NCI-H1105 treated with DMSO at 0.1 percent for 48 hours (cell line): ENCODE results near the gene ZNF526.
A peak's percentile ranks its signal among the peaks of the same experiment; 100 is the strongest.
"Not testable (repeated sequence)": the region's sequence is repeated elsewhere in the genome, so short reads cannot be mapped to it uniquely, and the experiment has no call there.

Experiments
- DNase-seq: peaks from one replicate; lab custom pipeline; 2025; lab: John Stamatoyannopoulos, UW

The ZNF526 gene

GRCh38 chr19:42266105-42266504 is 46.0 kb downstream of the ZNF526 start:
- DNase-seq = not testable (repeated sequence)

- DNase-seq = not testable (repeated sequence)
Observed at GRCh38 chr19:42266928-42267603, 47.0 kb downstream of the ZNF526 start.

- no peak for DNase-seq
Observed at GRCh38 chr19:42267644-42268141, 47.6 kb downstream of the ZNF526 start.

- DNase-seq = peak; percentile 99
Observed at GRCh38 chr19:42268142-42268703, 48.1 kb downstream of the ZNF526 start.

GRCh38 chr19:42268704-42269477 is 48.8 kb downstream of the ZNF526 start, which contains the start of gene CIC:
Gene CIC (plus strand): TSS chr19:42269252. CDS start chr19:42271784, 2,532 bp downstream.
- DNase-seq = peak; percentile 100

- DNase-seq = no peak
Observed at GRCh38 chr19:42269478-42270345, 49.6 kb downstream of the ZNF526 start.

GRCh38 chr19:42270346-42271044 is 50.4 kb downstream of the ZNF526 start:
- DNase-seq = no peak

GRCh38 chr19:42271045-42271419 is 50.9 kb downstream of the ZNF526 start:
- no peak for DNase-seq

- no peak for DNase-seq
Observed at GRCh38 chr19:42271861-42272534, 51.9 kb downstream of the ZNF526 start.

- no peak for DNase-seq
Observed at GRCh38 chr19:42272535-42272897, 52.4 kb downstream of the ZNF526 start.

GRCh38 chr19:42272989-42273406 is 52.9 kb downstream of the ZNF526 start:
- DNase-seq = no peak

- DNase-seq = no peak
Observed at GRCh38 chr19:42273407-42274064, 53.4 kb downstream of the ZNF526 start.

GRCh38 chr19:42274065-42274682 is 54.1 kb downstream of the ZNF526 start:
- DNase-seq = no peak

- DNase-seq = no peak
Observed at GRCh38 chr19:42275103-42275502, 55.0 kb downstream of the ZNF526 start.

- no peak for DNase-seq
Observed at GRCh38 chr19:42275517-42275916, 55.4 kb downstream of the ZNF526 start.

- no peak for DNase-seq
Observed at GRCh38 chr19:42276284-42276683, 56.2 kb downstream of the ZNF526 start.

GRCh38 chr19:42276821-42277220 is 56.7 kb downstream of the ZNF526 start:
- no peak for DNase-seq
